Limb (tissue), 2 donors: ENCODE data around the gene RBKS.
"Not testable (repeated sequence)": the region's sequence is repeated elsewhere in the genome, so short reads cannot be mapped to it uniquely, and the experiment has no call there.

Source experiments
- DNase-seq, 2 donors: peaks; one replicate each; pipeline ENCODE4 v3.0.0-alpha.2; 2016; ENCODE audit errors: extremely low spot score in 2 of 2

Gene RBKS

DNA sequence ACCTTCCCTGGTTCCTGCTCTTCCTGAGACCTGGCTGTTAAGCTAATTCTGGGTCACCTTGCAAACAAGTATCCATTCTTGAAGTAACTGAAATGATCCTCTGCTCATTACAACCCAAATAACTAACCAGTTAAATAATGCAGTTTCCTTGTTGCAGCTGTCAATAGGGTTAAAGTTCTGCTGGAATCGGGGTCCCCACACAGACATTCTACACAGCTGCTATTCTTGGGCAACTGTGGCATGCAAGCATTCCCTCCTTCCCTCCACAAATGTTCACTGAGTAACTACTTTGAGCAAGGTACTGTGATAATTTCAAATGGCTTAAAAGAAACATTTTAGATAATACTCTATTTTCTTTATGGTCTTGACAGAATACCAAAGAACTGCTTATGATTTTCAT, 17.1 kb downstream of the RBKS start:
- DNase-seq, result no peak

DNA sequence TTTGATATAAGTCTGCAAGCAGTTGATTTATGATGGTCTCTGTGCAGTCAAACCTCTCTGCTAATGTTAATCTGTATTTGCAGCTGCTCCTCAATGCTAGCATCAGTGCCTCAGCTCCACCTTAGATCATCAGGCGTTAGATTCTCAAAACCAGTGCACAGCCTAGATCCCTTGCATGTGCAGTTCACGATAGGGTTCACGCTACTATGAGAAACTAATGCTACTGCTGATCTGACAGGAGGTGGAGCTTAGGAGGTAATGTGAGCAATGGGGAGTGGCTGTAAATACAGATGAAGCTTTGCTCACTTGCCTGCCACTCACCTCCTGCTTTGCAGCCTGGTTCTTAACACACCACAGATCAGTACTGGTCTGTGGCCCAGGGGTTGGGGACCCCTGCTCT, 18.4 kb downstream of the RBKS start:
- no peak for DNase-seq

DNA sequence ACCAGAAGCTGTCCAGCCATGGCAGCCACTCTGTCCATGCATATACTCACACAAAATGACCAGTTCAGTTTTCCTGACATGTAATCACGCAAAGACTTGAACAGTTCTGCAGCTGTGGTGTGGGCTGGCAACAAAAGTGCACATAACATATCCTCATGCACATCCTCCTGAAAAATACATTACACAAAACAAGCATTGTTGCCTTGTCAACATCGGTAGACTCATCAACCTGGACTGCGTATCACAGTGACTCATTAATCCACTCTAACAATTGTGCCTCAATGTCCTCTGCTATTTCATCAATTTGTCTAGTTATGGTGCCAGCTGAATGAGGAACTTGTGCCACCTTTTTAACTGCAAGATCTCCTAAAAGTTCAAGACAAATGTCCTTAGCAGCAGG, 19.5 kb downstream of the RBKS start:
- DNase-seq, result no peak

DNA sequence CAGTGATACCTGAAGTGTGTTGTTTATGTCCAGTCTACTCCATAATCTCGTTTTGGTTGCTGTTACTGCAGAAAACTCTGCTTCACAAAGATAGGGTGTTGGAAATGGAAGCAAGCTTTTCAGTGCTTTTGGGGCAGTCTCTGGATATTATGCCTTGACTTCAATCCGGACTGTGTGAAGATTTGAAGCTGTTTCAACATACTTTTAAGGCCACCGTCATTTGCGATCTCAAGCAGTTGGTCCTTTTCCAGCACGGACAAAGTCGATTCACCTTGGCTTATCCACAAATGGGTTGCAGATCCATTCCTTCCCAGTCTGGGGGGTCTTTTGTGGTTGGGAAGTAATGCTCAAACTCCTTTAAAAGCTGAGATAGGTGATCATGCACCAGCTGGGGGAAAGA, 20.4 kb downstream of the RBKS start:
- no peak for DNase-seq

DNA sequence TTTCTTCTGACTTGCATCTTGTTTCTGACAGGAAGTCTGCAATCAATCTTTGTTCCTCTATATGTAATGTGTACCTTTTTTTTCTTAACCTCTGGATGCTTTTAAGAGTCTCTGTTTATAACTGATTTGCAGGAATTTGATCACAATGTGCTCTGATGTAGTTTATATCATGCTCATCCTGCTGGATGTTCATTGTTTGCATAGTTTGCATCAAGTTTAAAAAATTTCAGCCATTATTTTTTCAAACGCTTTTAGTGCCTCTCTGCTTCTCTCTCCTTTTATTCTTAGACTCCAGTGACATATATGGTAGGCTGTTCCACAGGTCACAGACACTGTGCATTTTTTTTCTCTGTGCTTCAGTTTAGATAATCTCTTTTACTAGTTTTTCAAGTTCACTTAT, 23.9 kb downstream of the RBKS start:
- DNase-seq, result no peak

DNA sequence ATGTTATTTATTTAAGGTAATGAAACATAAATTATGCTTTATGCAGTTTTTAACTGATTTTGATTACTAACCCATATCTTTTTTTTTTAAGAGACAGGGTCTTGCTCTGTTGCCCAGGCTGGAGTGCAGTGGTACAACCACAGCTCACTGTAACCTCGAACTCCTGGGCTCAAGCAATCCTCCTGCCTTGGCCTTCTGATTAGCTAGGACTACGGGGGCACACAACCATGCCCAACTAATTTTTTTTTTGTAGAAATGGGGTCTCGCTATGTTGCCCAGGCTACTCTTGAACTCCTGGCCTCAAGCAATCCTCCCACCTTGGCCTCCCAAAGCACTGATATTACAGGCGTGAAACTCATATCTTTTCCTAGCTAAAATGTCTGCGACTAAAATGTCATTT, 26.2 kb downstream of the RBKS start:
- DNase-seq, result not testable (repeated sequence)

DNA sequence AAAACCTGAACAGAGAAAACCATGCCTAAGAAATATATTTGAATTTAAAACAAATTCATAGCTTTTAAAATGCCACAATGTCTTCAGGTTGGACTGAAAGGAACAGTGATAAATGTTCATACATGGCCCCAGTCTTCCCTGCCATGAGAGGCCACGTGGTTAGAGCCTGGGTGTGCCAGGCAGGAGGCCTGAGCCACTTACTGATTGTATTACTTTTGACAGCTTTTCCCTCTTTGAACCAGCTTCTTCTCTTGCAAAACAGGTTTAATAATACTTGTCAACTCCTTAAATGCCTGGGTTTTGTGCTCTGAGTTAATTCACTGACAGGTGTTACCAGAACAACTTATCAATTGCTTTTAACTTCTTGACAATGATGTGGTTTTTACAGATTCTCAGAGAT, 27.0 kb downstream of the RBKS start:
- no peak for DNase-seq

DNA sequence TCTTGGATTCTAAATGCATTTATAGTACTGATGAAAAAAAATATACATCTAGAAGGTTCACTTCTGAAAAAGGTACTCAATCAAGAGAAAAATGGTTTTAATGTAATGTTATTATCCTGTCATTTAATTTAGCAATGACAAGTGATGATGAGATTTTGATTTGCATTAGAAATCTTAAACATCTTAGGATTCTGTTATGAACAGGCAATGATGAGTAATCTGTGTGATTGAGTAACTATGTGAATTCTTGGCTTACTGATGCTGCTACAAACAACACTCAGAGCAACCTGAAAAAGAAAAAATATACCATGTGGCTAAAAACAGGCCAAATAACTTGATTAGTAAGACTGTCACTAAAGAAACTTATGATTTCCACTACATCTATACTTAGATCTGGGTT, 30.1 kb downstream of the RBKS start:
- DNase-seq, result no peak

DNA sequence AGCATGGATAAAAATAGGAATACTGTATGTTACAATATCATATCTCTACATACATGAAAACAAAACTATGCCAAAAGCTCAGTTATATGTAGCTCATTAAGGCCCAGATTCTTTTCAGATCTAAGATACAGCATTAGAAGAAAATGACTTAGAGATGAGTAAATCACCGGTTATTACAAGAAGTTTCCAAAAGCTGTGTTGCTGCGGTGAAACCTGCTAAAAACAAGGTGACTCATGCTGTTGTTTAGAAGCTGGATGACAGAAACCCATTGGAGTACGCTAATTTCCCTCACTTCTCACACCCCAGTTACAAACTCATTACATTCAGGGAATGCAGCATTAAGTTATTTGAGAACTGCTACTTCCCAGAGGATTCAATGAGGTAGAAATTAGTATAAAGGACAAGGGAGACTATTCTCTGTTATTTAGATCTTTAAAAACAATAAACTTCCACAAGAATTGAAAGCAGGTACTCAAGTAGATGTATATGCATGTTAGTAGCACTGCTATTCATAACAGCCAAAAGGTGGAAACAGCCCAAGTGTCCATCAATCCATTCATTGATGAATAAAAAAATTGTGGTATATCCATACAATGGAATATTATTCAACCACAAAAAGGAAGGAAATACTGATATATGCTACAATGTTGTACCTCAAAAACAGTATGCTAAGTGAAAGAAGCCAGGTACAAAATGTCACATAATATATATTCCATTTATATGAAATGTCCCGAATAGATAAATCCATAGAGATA, 32.6 kb downstream of the RBKS start:
- DNase-seq, result no peak

DNA sequence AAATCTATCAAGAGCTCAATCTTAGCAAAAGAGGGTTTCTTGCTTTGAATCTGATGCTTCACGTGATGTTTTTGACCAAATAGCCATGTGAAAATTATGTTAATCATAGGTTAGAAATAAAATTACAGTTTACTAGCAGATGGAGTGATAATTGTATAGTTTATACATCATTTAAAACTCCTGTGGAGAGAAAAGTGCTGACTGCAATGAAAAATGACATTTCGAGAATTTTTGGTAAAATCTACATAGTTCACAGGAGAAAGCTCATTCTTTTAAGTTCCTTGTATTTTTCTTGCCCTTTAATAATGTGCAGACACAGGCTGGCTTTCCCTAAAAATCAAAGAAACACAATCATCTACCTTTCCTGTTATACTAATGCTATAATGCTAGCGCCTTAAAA, 33.2 kb downstream of the RBKS start:
- DNase-seq, result no peak

DNA sequence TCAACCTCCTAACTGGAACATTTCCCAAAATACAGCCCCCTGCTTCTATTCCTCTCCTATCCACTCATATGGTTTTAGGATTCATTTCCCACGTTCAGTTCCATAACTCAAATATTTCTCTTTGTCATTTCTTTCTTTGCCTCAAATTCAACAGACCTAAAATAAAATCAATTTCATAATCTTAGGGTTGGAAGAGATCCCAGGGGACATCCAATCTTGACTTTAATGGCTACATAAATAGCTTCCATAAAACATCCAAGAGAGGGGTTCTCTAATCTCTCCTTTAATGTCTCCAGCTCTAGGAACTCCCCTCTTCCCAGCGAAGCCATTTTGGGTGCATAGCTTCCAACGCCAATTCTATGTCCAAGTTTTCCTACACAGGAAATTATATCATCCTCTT, 33.8 kb downstream of the RBKS start:
- DNase-seq, result no peak

DNA sequence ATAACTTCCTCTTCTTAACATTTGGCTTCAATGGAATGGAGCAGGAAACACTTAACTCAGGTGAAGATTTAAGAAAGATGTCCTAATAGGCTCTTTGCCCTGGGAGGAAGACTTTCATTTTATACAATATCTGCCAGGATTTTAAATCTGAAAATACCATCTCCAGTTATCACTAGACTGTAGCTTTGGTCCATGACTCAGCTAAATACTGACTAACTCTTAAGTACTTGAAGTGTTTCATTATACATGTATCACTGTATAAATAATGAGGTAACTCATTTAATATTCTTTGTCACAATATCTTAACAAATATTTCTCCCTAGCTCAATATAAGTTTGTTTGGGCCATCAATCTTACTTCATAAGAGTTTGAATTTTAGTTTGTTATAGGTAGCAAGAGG, 34.7 kb downstream of the RBKS start:
- DNase-seq, result no peak

DNA sequence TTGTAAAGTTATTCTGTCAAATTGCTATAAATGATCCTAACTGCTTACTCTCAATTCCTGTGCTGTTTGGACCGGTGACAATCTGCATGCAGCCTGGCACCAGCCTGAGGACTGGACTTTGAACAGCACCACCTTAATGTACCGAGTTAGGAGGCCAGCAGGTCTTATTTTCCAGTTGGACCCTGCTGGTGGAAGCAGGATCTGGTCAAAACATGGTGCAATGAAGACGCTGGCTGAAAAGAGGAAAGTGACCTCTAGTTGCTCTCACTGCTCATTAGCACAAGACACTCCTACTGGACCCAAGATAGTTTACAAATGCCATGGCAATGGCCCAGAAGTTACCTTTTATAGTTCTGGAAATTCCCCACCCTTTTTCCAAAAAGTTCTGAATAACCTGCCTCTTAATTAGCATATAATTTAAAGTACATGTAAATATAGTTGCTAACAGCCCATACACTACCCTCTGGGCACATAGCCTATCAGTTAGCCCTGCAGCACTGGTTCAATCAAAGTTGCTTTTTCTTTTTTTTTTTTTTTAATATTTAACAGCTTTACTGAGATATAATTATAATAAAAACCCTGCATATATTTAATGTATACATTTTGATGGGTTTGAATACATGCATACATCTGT, 35.8 kb downstream of the RBKS start:
- no peak for DNase-seq

DNA sequence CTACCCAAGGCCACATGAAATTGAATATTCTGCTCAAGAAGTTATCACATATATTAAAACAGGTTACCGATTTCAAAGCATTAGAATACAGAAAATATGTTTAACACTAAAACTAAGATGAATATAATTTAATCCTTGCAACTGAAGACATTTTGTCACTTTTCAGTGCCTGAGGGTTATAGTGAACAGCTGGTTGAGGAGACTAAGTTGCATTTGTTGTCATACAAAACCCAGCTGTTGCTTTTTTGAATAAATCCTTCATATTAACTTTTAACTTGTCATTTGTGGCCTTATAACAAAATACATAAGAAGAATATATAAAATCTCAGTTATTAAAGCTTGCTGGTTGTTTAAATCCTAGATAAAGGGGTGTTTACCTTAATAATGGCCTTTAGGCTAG, 37.5 kb downstream of the RBKS start:
- no peak for DNase-seq

DNA sequence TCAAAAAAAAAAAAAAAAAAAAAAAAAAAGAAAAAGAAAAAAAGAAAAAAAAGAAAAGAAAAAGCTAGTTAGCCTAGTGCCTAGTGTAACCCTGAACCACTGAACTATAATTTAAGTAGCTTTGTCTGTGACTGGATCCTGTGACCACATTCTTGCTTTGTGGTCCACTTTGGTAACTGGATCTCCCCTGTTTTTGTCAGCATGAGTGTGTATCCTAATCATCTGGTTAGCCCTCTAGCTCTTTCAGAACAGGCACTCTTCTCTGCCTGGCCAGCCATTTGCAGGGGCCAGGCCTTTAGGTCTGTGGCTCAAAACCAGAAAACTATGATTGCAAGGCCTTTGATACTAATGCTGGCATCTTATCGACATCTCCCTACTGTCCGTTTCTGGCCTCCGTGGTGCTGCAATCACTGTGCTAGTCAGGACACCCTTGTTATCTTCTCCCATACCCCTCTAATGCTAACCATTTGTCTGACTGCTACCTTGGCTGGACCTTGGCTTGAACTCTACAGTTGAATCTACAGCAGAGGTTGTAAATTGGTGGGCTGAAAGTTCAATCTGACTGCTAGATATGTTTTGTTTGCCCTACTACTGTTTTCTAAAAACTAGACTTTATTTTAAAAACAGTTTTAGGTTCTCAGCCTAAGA, 40.5 kb downstream of the RBKS start:
- no peak for DNase-seq

DNA sequence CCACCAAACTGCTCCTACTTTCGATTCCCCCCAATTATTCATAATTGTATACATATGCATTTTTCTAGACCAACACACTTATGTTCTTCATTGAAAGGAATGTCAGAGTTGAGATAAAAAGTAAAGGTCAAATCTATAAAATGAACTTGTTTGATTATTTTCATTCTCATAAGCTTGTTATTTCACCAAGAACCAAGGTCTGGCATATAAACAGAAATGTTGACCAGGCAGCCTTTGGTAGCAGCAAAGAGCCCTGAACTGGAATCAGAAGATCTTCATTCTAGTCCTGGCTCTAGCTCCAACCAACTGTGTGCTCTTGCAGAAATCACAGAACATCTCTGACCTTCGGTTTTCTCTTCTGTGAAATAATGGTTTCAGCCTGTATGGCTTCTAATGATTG, 42.9 kb downstream of the RBKS start:
- DNase-seq, result no peak

DNA sequence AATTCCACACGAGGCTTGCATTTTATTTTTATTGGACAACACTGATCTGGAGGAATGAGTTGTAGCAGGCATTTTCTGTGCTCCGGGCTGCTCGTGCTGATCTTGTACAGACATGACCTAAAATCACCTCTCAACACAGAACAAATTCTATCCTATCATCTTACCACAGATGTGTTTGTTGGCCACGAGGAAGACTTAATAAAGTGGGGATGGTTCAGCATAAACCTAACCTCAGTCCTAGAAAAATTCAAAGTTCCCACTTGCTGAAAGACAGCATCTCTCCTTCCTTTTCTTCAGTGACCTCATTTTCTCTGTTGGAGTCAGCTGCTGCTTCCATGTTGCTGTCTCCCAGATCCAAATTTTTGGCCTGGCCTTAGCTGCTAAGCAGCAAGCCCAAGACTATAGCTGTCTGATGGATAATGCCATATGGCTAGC, 45.3 kb downstream of the RBKS start:
- no peak for DNase-seq

DNA sequence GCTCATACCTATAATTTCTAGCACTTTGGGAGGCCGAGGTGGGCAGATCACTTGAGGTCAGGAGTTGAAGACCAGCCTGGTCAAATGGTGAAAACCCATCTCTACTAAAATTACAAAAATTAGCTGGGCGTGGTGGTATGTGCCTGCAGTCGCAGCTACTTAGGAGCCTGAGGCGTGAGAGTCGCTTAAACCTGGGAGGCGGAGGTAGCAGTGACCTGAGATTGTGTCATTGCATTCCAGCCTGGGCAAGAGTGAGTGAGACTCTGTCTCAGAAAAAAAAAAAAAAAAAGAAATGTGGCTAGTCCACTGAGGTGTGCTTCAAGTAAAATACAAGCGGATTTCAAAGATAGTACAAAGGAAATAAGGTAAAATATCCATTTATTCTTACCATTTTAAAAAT, 46.2 kb downstream of the RBKS start:
- DNase-seq, result no peak

DNA sequence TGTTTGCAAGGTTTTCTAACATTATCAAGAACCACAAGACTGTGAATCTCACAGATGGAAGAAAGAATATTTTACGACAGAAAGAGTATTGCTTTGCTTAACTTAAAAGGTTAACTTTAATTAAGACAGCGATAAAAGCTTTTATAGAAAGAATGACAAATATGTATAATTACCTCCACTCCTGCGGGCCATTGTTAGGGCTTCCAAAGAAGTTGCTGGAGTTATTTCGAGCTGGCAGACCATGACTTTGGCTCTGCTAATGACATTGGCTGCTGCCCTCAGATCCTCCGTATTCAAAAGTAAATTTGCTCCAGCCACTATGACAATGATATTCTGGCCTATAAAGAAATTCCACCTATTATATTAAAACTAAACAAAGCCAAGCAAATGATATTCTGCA, 47.3 kb downstream of the RBKS start:
- no peak for DNase-seq

DNA sequence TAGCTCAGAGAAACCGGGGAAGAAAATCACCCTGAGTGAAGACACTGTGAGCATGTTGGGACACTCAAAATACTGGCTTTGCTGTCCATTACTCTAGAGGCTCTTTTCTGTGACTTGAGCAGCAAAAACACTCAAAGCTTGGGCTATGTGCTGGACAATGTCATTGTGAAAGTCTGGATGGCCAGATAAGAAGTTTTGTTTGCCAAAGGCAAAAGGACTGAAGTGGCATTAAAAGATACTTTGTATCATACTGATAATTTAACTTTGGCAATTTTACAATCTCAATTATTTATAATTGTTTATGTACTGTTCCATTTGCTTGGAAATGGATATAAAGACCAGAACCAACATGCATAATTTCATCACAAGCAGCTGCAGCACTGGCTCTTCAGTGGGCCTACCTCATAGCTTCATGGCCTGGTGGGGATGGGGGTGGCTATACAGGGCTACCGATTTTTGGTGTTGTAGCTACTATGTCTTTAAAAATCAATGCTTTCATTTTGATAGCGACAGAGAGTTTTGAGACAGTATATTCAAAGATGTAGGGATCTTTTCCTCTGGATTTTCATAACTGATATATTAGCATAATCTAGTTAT, 51.1 kb downstream of the RBKS start:
- DNase-seq, result no peak

DNA sequence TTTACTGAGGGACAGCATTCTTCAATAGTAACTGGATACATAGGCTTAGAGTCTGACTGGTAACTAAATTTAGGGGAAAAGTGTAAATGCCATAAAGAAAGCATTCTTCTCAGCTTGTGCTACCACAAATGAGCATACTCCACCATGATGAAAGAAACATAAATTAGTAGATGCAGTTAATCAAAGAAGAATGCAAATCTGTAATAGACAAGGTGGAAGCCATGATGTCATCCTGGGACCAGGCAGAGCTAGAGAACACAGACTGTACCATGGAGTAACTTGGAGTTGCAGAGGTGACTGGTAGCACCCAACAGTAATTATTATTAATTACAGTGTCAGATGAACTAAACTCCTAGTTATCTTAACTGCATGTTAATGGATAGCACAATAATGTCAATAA, 51.7 kb downstream of the RBKS start:
- no peak for DNase-seq

DNA sequence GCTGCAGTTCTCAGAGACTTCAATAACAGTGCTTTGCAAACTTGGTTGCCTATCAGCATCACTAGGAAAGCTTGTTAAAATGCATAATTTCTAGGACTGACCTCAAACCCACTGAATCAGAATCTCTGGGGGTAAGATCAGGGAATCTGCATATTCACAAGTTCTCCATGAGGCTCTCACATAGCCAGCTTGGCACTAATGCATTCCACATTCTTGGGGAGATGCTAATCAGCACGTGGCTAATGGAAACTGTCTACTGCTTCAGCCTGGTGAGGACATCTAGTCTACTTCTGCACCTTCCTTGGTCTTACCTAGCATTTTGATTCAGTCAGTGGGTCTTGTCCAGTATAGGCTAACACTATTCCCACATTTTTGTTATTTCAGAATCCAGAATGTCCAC, 56.3 kb downstream of the RBKS start:
- DNase-seq, result no peak

DNA sequence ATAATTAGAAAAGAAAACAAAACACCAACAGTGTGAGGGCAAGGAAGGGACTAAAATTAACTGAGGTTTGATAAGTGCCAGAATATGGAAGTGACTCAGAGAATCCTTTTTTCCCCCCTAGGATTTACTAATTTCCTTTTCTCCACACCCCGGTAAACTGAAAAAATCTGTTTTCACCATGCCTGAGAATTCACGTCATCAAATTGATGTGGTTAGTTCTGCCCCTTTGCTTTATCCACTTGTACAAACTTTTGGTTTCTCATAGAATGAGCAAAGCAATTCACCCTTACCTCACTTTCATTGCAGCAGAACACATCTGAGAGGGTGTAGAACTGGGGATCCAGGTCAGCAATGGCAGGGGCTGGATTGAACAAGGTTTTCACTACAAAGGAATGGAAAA, 57.8 kb downstream of the RBKS start:
- no peak for DNase-seq
